Activated CD4-positive, alpha-beta T cell treated with anti-CD3 and anti-CD28 coated beads for 36 hours (primary cell): ENCODE measurements around the gene NME7. TPM values are rescaled to one million over a fixed set of nuclear protein-coding genes. Genes with fewer than 3 reads are reported as not detected.

Source experiments
- ATAC-seq: fragments of 200-7000 bp; cut with Tn5 transposase; one replicate; pipeline ENCODE4 v1.10.0; 2021; ENCODE audit warnings: mild to moderate bottlenecking, moderate library complexity
- CTCF ChIA-PET: fragments of 350-600 bp; sonication (Branson Sonifier 250); formaldehyde crosslinking; loops from one replicate; lab custom pipeline; 2021; ENCODE audit warnings: antibody characterized with exemption; lab: Charles Lee
- POLR2A ChIA-PET: fragments of 350-600 bp; sonication (Branson Sonifier 250); formaldehyde crosslinking; loops from one replicate; lab custom pipeline; 2021; ENCODE audit warnings: antibody characterized with exemption, inconsistent platforms; lab: Charles Lee
- DNase-seq: peaks from one replicate; pipeline ENCODE4 v3.0.0-alpha.2; 2020
- H3K27ac Mint-ChIP-seq: one replicate; pipeline ENCODE4 v1.8.0; 2021; ENCODE audit warnings: mixed read lengths
- H3K27me3 Mint-ChIP-seq: one replicate; pipeline ENCODE4 v1.8.0; 2021; ENCODE audit warnings: mixed read lengths
- H3K36me3 Mint-ChIP-seq: one replicate; pipeline ENCODE4 v1.8.0; 2021; ENCODE audit warnings: low read depth, mixed read lengths
- H3K4me1 Mint-ChIP-seq: one replicate; pipeline ENCODE4 v1.8.0; 2021; ENCODE audit warnings: mixed read lengths
- H3K4me3 Mint-ChIP-seq: one replicate; pipeline ENCODE4 v1.8.0; 2021; ENCODE audit warnings: mild to moderate bottlenecking, moderate library complexity, mixed read lengths
- H3K9me3 Mint-ChIP-seq: one replicate; pipeline ENCODE4 v1.8.0; 2021; ENCODE audit warnings: low read depth, mixed read lengths
- intact Hi-C, 2 experiments: fragments of 100-400 bp; cut with DNase I in 1 of 2; cut with micrococcal nuclease in 1 of 2; formaldehyde crosslinking; loops; one replicate each; pipeline versions ENCODE4 v1.14.2 to v1.15.1; 2022 to 2024; cut with DNase I, micrococcal nuclease
- total RNA-seq, 2 experiments: library from RNA; stranded (reverse); gene quantifications; one replicate each; pipeline ENCODE4 v1.2.3, GENCODE V29; 2021

NME7 gene
- total RNA-seq, 2 experiments from 2014 or later, result 11.6 to 15.3 TPM

GRCh38 chr1:169234780-169235179 lies 132.8 kb downstream of the NME7 start:
- Mint-ChIP-seq H3K4me1 (peaks cover 13% of the 10 kb centered on the region), H3K9me3 (no peaks in the 10 kb centered on the region), H3K4me3 (no peak overlapping the region), H3K27me3 (no peaks in the 10 kb centered on the region), H3K27ac (no peak overlapping the region), H3K36me3 (peaks cover 5% of the 10 kb centered on the region)
- ChIA-PET CTCF (no interaction called here), POLR2A (no interaction called here)
- DNase-seq, result no peak
- ATAC-seq, result no peak
- intact Hi-C loops, result loop anchor here in 1 of 2 experiments (5.0 kb wide), 2 partner anchors 93 to 113 kb away; no protein-coding TSS in a partner anchor

GRCh38 chr1:169217636-169218035 lies 150.0 kb downstream of the NME7 start:
- H3K36me3 Mint-ChIP-seq, result peaks cover 6% of the 10 kb centered on the region
- H3K27ac Mint-ChIP-seq, result no peak overlapping the region
- ATAC-seq, result no peak
- ChIA-PET POLR2A (no interaction called here), CTCF (no interaction called here)
- DNase-seq, result no peak
- H3K27me3 Mint-ChIP-seq, result no peaks in the 10 kb centered on the region
- intact Hi-C loops, result loop anchor here in 1 of 2 experiments (2.0 kb wide), 1 partner anchor 21 kb away; no protein-coding TSS in a partner anchor
- no peaks in the 10 kb centered on the region for H3K4me1 Mint-ChIP-seq
- H3K4me3 Mint-ChIP-seq, result no peak overlapping the region
- H3K9me3 Mint-ChIP-seq, result no peaks in the 10 kb centered on the region

- Mint-ChIP-seq H3K9me3 (no peaks in the 10 kb centered on the region), H3K4me3 (no peak overlapping the region), H3K27ac (no peak overlapping the region), H3K27me3 (no peaks in the 10 kb centered on the region), H3K4me1 (no peaks in the 10 kb centered on the region), H3K36me3 (peaks cover 5% of the 10 kb centered on the region)
- POLR2A ChIA-PET, result no interaction called here
- ATAC-seq, result no peak
- CTCF ChIA-PET, result no interaction called here
- DNase-seq, result no peak
- intact Hi-C loops, result no loop called here
Measured at GRCh38 chr1:169214598-169214997, 153.0 kb downstream of the NME7 start.

GRCh38 chr1:169212088-169212487 lies 155.5 kb downstream of the NME7 start:
- ATAC-seq (no peak), DNase-seq (no peak)
- no peaks in the 10 kb centered on the region for H3K27me3 Mint-ChIP-seq
- no peaks in the 10 kb centered on the region for H3K4me1 Mint-ChIP-seq
- ChIA-PET CTCF (interaction anchor here (0.7 kb wide), 1 partner anchor 893 kb away, joined by 3 read pairs; no protein-coding TSS in a partner anchor), POLR2A (no interaction called here)
- peaks cover 5% of the 10 kb centered on the region for H3K36me3 Mint-ChIP-seq
- no peak overlapping the region for H3K4me3 Mint-ChIP-seq
- no peaks in the 10 kb centered on the region for H3K9me3 Mint-ChIP-seq
- no peak overlapping the region for H3K27ac Mint-ChIP-seq
- intact Hi-C loops, result no loop called here

GRCh38 chr1:169207797-169208520 lies 159.6 kb downstream of the NME7 start:
- POLR2A ChIA-PET, result no interaction called here
- Mint-ChIP-seq H3K27ac (no peak overlapping the region), H3K36me3 (no peaks in the 10 kb centered on the region), H3K4me1 (no peaks in the 10 kb centered on the region), H3K27me3 (no peaks in the 10 kb centered on the region), H3K4me3 (no peak overlapping the region), H3K9me3 (no peaks in the 10 kb centered on the region)
- intact Hi-C loops, result no loop called here
- CTCF ChIA-PET, result no interaction called here
- DNase-seq (no peak), ATAC-seq (no peak)

- H3K4me3 Mint-ChIP-seq, result no peak overlapping the region
- DNase-seq (no peak), ATAC-seq (no peak)
- no peaks in the 10 kb centered on the region for H3K36me3 Mint-ChIP-seq
- no peaks in the 10 kb centered on the region for H3K4me1 Mint-ChIP-seq
- ChIA-PET CTCF (interaction anchor here (0.7 kb wide), 1 partner anchor 274 kb away, joined by 4 read pairs; no protein-coding TSS in a partner anchor), POLR2A (interaction anchor here (0.5 kb wide), 1 partner anchor 154 kb away, joined by 4 read pairs; no protein-coding TSS in a partner anchor)
- intact Hi-C loops, result no loop called here
- no peaks in the 10 kb centered on the region for H3K9me3 Mint-ChIP-seq
- H3K27ac Mint-ChIP-seq, result no peak overlapping the region
- no peaks in the 10 kb centered on the region for H3K27me3 Mint-ChIP-seq
Measured at GRCh38 chr1:169204157-169204556, 163.4 kb downstream of the NME7 start.

GRCh38 chr1:169202791-169203665 lies 164.6 kb downstream of the NME7 start:
- intact Hi-C loops, result no loop called here
- Mint-ChIP-seq H3K4me3 (no peak overlapping the region), H3K27me3 (no peaks in the 10 kb centered on the region), H3K9me3 (no peaks in the 10 kb centered on the region), H3K27ac (no peak overlapping the region), H3K36me3 (no peaks in the 10 kb centered on the region), H3K4me1 (no peaks in the 10 kb centered on the region)
- CTCF ChIA-PET, result no interaction called here
- POLR2A ChIA-PET, result no interaction called here
- ATAC-seq (no peak), DNase-seq (no peak)

- CTCF ChIA-PET, result no interaction called here
- intact Hi-C loops, result no loop called here
- Mint-ChIP-seq H3K4me1 (no peaks in the 10 kb centered on the region), H3K36me3 (no peaks in the 10 kb centered on the region), H3K4me3 (no peak overlapping the region), H3K27ac (no peak overlapping the region), H3K27me3 (no peaks in the 10 kb centered on the region), H3K9me3 (peaks cover 4% of the 10 kb centered on the region)
- DNase-seq, result no peak
- POLR2A ChIA-PET, result no interaction called here
- ATAC-seq, result no peak
Measured at GRCh38 chr1:169201084-169201619, 166.4 kb downstream of the NME7 start.

- no peaks in the 10 kb centered on the region for H3K4me1 Mint-ChIP-seq
- intact Hi-C loops, result no loop called here
- H3K27me3 Mint-ChIP-seq, result no peaks in the 10 kb centered on the region
- ATAC-seq (no peak), DNase-seq (no peak)
- ChIA-PET POLR2A (no interaction called here), CTCF (no interaction called here)
- no peak overlapping the region for H3K27ac Mint-ChIP-seq
- H3K9me3 Mint-ChIP-seq, result peaks cover 4% of the 10 kb centered on the region
- no peaks in the 10 kb centered on the region for H3K36me3 Mint-ChIP-seq
- H3K4me3 Mint-ChIP-seq, result no peak overlapping the region
Measured at GRCh38 chr1:169200319-169200718, 167.3 kb downstream of the NME7 start.

GRCh38 chr1:169196581-169196980 lies 171.0 kb downstream of the NME7 start:
- POLR2A ChIA-PET, result no interaction called here
- peaks cover 4% of the 10 kb centered on the region for H3K9me3 Mint-ChIP-seq
- no peaks in the 10 kb centered on the region for H3K4me1 Mint-ChIP-seq
- intact Hi-C loops, result loop anchor here in 1 of 2 experiments (2.0 kb wide), 1 partner anchor 20 kb away; no protein-coding TSS in a partner anchor
- ATAC-seq (no peak), DNase-seq (no peak)
- CTCF ChIA-PET, result no interaction called here
- no peaks in the 10 kb centered on the region for H3K27me3 Mint-ChIP-seq
- H3K27ac Mint-ChIP-seq, result no peak overlapping the region
- no peaks in the 10 kb centered on the region for H3K36me3 Mint-ChIP-seq
- no peak overlapping the region for H3K4me3 Mint-ChIP-seq

- ATAC-seq (no peak), DNase-seq (no peak)
- Mint-ChIP-seq H3K9me3 (peaks cover 4% of the 10 kb centered on the region), H3K36me3 (no peaks in the 10 kb centered on the region), H3K4me3 (no peak overlapping the region), H3K27ac (no peak overlapping the region), H3K27me3 (no peaks in the 10 kb centered on the region), H3K4me1 (no peaks in the 10 kb centered on the region)
- CTCF ChIA-PET, result interaction anchor here (0.7 kb wide), 1 partner anchor 17 kb away, joined by 3 read pairs; no protein-coding TSS in a partner anchor
- POLR2A ChIA-PET, result interaction anchor here (0.6 kb wide), 1 partner anchor 524 kb away, joined by 5 read pairs; no protein-coding TSS in a partner anchor
- intact Hi-C loops, result loop anchor here in 1 of 2 experiments (2.0 kb wide), 1 partner anchor 21 kb away; no protein-coding TSS in a partner anchor
Measured at GRCh38 chr1:169196161-169196560, 171.4 kb downstream of the NME7 start.
